PC-9 (cell line): ENCODE measurements around the gene EGF.

Experiments used
- EZH2 ChIP-seq: fragments of 200-600 bp; sonication (generic); IDR thresholded peaks from 2 replicates; pipeline ENCODE4 v1.8.0; 2017; ENCODE audit warnings: antibody characterized with exemption, low read depth
- TF ChIP-seq, protein P1 (sequence below): fragments of 200-600 bp; sonication (generic); conservative IDR thresholded peaks from 2 replicates; pipeline ENCODE4 v1.6.1; 2017; ENCODE audit warnings: mixed run types, antibody characterized with exemption, mild to moderate bottlenecking, moderate library complexity

GRCh38 chr4:109953556-109953955, 40.9 kb downstream of the EGF start:
- TF ChIP-seq, protein P1, sequence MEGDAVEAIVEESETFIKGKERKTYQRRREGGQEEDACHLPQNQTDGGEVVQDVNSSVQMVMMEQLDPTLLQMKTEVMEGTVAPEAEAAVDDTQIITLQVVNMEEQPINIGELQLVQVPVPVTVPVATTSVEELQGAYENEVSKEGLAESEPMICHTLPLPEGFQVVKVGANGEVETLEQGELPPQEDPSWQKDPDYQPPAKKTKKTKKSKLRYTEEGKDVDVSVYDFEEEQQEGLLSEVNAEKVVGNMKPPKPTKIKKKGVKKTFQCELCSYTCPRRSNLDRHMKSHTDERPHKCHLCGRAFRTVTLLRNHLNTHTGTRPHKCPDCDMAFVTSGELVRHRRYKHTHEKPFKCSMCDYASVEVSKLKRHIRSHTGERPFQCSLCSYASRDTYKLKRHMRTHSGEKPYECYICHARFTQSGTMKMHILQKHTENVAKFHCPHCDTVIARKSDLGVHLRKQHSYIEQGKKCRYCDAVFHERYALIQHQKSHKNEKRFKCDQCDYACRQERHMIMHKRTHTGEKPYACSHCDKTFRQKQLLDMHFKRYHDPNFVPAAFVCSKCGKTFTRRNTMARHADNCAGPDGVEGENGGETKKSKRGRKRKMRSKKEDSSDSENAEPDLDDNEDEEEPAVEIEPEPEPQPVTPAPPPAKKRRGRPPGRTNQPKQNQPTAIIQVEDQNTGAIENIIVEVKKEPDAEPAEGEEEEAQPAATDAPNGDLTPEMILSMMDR, result no peak
- TF ChIP-seq EZH2, result no peak
